Measurements from ENCODE around the gene KANSL2. TPM values are rescaled to one million over a fixed set of nuclear protein-coding genes. Genes with fewer than 3 reads are reported as not detected.
"Not testable (repeated sequence)": the region's sequence is repeated elsewhere in the genome, so short reads cannot be mapped to it uniquely, and the experiment has no call there.

Gene KANSL2
- polyA plus RNA-seq, 1 donor from 2014 or later: 116 TPM

DNA sequence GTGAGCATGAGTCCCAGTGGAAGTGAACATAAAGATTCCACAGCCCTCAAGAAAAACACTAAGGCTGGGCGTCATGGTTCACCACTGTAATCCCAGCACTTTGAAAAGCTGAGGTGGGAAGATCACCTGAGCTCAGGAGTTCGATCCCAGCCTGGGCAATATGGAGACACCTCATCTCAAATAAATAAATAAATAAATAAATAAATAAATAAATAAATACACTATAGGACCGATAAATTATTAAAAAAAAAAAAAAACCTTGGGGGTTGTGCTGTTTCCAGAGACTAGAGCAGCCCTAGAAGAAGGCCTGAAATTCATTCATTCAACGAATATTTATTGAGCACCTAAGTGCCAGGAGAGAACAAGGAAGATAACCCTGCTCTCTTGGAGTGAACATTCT lies 1.5 kb upstream of the KANSL2 start:
- Histone ChIP-seq H3K9ac (ENCODE audit: low read length) (no peak overlapping the region), H3K27me3 (ENCODE audit: insufficient read depth, low read depth, low read length) (no peaks in the 10 kb centered on the region), H3K9me2 (ENCODE audit: insufficient read depth, low read length) (no peaks in the 10 kb centered on the region), H3K9me3 (ENCODE audit: low read length) (no peaks in the 10 kb centered on the region), H3K79me2 (replicated peaks; ENCODE audit: insufficient read depth, low read length) (peaks cover 32% of the 10 kb centered on the region), H3K4me3 (ENCODE audit: low read length) (no peak overlapping the region), H4K20me1 (ENCODE audit: insufficient read depth) (peaks cover 2% of the 10 kb centered on the region), H3K36me3 (ENCODE audit: insufficient read depth, low read length) (no peaks in the 10 kb centered on the region), H2AFZ (ENCODE audit: low read depth, low read length) (no peak overlapping the region), H3K4me2 (ENCODE audit: low read length) (no peak overlapping the region), H3K27ac (ENCODE audit: low read length) (no peak overlapping the region), H3F3A (ENCODE audit: insufficient read depth, low read length, poor library complexity, severe bottlenecking) (no peaks in the 10 kb centered on the region)
- TF ChIP-seq EZH2 (IDR thresholded peaks at IDR 0.05; ENCODE audit: borderline replicate concordance, insufficient read depth, low read length, poor library complexity, severe bottlenecking): no peak
- no peak for TF ChIP-seq TAF1 (IDR thresholded peaks at IDR 0.05; ENCODE audit: low read depth)
- TF ChIP-seq RAD21 (conservative IDR thresholded peaks at IDR 0.05): no peak
- TF ChIP-seq MXI1 (conservative IDR thresholded peaks at IDR 0.05; ENCODE audit: poor library complexity, severe bottlenecking): no peak
- TF ChIP-seq SMC3 (conservative IDR thresholded peaks at IDR 0.05; ENCODE audit: poor library complexity): no peak
- TF ChIP-seq EP300 (conservative IDR thresholded peaks at IDR 0.05; ENCODE audit: poor library complexity, severe bottlenecking): no peak
- TF ChIP-seq, protein P1, sequence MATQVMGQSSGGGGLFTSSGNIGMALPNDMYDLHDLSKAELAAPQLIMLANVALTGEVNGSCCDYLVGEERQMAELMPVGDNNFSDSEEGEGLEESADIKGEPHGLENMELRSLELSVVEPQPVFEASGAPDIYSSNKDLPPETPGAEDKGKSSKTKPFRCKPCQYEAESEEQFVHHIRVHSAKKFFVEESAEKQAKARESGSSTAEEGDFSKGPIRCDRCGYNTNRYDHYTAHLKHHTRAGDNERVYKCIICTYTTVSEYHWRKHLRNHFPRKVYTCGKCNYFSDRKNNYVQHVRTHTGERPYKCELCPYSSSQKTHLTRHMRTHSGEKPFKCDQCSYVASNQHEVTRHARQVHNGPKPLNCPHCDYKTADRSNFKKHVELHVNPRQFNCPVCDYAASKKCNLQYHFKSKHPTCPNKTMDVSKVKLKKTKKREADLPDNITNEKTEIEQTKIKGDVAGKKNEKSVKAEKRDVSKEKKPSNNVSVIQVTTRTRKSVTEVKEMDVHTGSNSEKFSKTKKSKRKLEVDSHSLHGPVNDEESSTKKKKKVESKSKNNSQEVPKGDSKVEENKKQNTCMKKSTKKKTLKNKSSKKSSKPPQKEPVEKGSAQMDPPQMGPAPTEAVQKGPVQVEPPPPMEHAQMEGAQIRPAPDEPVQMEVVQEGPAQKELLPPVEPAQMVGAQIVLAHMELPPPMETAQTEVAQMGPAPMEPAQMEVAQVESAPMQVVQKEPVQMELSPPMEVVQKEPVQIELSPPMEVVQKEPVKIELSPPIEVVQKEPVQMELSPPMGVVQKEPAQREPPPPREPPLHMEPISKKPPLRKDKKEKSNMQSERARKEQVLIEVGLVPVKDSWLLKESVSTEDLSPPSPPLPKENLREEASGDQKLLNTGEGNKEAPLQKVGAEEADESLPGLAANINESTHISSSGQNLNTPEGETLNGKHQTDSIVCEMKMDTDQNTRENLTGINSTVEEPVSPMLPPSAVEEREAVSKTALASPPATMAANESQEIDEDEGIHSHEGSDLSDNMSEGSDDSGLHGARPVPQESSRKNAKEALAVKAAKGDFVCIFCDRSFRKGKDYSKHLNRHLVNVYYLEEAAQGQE (IDR thresholded peaks at IDR 0.05; ENCODE audit: borderline replicate concordance): no peak
- TF ChIP-seq POLR2AphosphoS5 (IDR thresholded peaks at IDR 0.05): no peak
- TF ChIP-seq, protein P2, sequence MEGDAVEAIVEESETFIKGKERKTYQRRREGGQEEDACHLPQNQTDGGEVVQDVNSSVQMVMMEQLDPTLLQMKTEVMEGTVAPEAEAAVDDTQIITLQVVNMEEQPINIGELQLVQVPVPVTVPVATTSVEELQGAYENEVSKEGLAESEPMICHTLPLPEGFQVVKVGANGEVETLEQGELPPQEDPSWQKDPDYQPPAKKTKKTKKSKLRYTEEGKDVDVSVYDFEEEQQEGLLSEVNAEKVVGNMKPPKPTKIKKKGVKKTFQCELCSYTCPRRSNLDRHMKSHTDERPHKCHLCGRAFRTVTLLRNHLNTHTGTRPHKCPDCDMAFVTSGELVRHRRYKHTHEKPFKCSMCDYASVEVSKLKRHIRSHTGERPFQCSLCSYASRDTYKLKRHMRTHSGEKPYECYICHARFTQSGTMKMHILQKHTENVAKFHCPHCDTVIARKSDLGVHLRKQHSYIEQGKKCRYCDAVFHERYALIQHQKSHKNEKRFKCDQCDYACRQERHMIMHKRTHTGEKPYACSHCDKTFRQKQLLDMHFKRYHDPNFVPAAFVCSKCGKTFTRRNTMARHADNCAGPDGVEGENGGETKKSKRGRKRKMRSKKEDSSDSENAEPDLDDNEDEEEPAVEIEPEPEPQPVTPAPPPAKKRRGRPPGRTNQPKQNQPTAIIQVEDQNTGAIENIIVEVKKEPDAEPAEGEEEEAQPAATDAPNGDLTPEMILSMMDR (IDR thresholded peaks at IDR 0.05; ENCODE audit: poor library complexity, severe bottlenecking): no peak

DNA sequence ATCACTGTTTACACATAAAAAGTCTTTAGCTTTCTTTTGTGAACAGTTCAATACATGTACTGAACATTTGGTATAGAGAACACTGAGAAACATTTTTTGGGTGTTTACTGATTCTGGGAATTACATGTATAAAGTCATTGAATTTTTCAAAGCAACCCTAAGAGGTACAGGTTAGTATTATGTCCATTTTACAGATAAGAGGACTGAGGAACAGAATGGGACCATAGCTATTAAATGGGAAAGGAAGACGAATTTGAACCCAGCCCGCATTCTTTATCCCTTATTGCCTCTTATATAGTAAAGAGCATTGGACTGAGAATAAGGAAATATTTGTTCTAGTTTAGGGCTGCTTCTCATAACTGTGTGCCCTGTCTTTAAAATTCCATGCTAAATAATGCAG lies 889 bp upstream of the KANSL2 start:
- H3K9me3 ChIP-seq (ENCODE audit: low read length): no peaks in the 10 kb centered on the region
- no peaks in the 10 kb centered on the region for H3F3A ChIP-seq (ENCODE audit: insufficient read depth, low read length, poor library complexity, severe bottlenecking)
- H3K27me3 ChIP-seq (ENCODE audit: insufficient read depth, low read depth, low read length): no peaks in the 10 kb centered on the region
- no peak overlapping the region for H2AFZ ChIP-seq (ENCODE audit: low read depth, low read length)
- H3K79me2 ChIP-seq (replicated peaks; ENCODE audit: insufficient read depth, low read length): peaks cover 39% of the 10 kb centered on the region
- no peak overlapping the region for H3K9ac ChIP-seq (ENCODE audit: low read length)
- no peak overlapping the region for H3K27ac ChIP-seq (ENCODE audit: low read length)
- H3K36me3 ChIP-seq (ENCODE audit: insufficient read depth, low read length): peaks cover 4% of the 10 kb centered on the region
- H3K4me2 ChIP-seq (ENCODE audit: low read length): no peak overlapping the region
- peak overlapping the region; percentile 95 for H3K4me3 ChIP-seq (ENCODE audit: low read length)
- TF ChIP-seq MXI1 (conservative IDR thresholded peaks at IDR 0.05; ENCODE audit: poor library complexity, severe bottlenecking) (no peak), RAD21 (conservative IDR thresholded peaks at IDR 0.05) (no peak), EZH2 (IDR thresholded peaks at IDR 0.05; ENCODE audit: borderline replicate concordance, insufficient read depth, low read length, poor library complexity, severe bottlenecking) (no peak), TAF1 (IDR thresholded peaks at IDR 0.05; ENCODE audit: low read depth) (no peak), EP300 (conservative IDR thresholded peaks at IDR 0.05; ENCODE audit: poor library complexity, severe bottlenecking) (no peak), SMC3 (conservative IDR thresholded peaks at IDR 0.05; ENCODE audit: poor library complexity) (no peak), POLR2AphosphoS5 (IDR thresholded peaks at IDR 0.05) (no peak)
- TF ChIP-seq, protein P1 (IDR thresholded peaks at IDR 0.05; ENCODE audit: borderline replicate concordance): no peak
- TF ChIP-seq, protein P2 (IDR thresholded peaks at IDR 0.05; ENCODE audit: poor library complexity, severe bottlenecking): no peak
- H4K20me1 ChIP-seq (ENCODE audit: insufficient read depth): peaks cover 3% of the 10 kb centered on the region
- no peaks in the 10 kb centered on the region for H3K9me2 ChIP-seq (ENCODE audit: insufficient read depth, low read length)

DNA sequence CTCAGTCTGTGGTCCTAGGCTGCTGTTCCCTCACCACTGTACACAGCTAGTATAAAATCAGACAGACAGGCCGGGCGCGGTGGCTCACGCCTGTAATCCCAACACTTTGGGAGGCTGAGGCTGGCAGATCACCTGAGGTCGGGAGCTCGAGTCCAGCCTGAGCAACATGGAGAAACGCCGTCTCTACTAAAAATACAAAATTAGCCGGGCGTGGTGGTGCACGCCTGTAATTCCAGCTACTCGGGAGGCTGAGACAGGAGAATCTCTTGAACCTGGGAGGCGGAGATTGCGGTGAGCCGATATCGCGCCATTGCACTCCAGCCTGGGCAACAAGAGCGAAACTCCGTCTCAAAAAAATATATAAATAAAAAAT lies 481 bp upstream of the KANSL2 start:
- peak overlapping the region; percentile 98 for H3K9ac ChIP-seq (ENCODE audit: low read length)
- H3K9me2 ChIP-seq (ENCODE audit: insufficient read depth, low read length); H3K27me3 ChIP-seq (ENCODE audit: insufficient read depth, low read depth, low read length); H3K4me2 ChIP-seq (ENCODE audit: low read length); H3K36me3 ChIP-seq (ENCODE audit: insufficient read depth, low read length); H4K20me1 ChIP-seq (ENCODE audit: insufficient read depth); H3K9me3 ChIP-seq (ENCODE audit: low read length); H3F3A ChIP-seq (ENCODE audit: insufficient read depth, low read length, poor library complexity, severe bottlenecking); H3K27ac ChIP-seq (ENCODE audit: low read length); H2AFZ ChIP-seq (ENCODE audit: low read depth, low read length): not testable (repeated sequence)
- H3K4me3 ChIP-seq (ENCODE audit: low read length): peak overlapping the region; percentile 95
- H3K79me2 ChIP-seq (replicated peaks; ENCODE audit: insufficient read depth, low read length): peaks cover 42% of the 10 kb centered on the region
